Loucy (cell line): ENCODE results near the gene SELENOF.

Experiments used
- CTCF ChIP-seq: fragments of 200-600 bp; sonication (generic); conservative IDR thresholded peaks from 2 replicates; pipeline ENCODE4 v1.5.1; 2014; ENCODE audit warnings: mild to moderate bottlenecking, antibody characterized with exemption, low read length
- EZH2phosphoT487 ChIP-seq: fragments of 200-600 bp; IDR thresholded peaks from 2 replicates; pipeline ENCODE4 v1.6.1; 2018; ENCODE audit warnings: antibody characterized with exemption, mild to moderate bottlenecking, moderate library complexity, borderline replicate concordance

GRCh38 chr1:86888327-86888726, 25.6 kb downstream of the SELENOF start:
- TF ChIP-seq CTCF (no peak), EZH2phosphoT487 (no peak)
